Measurements from ENCODE around the gene SORCS1. TPM values are rescaled to one million over a fixed set of nuclear protein-coding genes. Genes with fewer than 3 reads are reported as not detected.

The SORCS1 gene
- total RNA-seq, 2 donors from 2014 or later, result not detected

DNA sequence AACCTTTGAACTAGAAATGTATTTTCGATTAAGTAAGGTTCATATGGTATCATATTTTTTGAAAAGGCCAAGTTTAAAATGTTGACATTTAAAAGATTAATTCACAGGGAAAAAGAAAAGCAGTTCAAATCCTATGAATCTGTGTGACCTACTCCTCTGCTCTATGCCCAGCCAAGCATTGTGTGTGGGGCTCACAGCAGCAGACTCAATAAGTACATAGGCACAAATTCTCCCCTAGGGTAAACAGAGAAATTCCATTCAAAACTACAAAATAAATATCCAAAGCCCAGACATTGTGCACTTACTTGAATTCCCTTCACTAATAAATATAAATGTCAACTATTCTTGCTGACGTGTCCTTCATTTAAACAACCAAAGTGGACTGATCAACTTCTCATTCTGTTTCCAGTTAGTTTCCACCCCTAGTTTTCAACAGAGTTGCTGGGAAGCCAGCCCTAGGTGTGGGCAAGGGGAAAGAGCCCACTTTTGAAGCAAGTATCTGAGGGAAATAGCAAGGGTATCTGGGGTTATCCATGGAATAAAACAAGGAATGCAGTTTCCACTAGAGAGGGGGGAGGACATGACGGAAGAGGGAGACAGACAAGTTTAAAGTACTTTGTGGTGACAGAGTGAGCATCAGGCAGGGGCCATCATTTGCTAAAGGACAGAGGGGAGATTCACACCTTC, 533.3 kb downstream of the SORCS1 start:
- Mint-ChIP-seq H3K36me3 (no peaks in the 10 kb centered on the region), H3K27ac (no peak overlapping the region), H3K9me3 (peaks cover 0 to 4% of the 10 kb centered on the region in 2 donors)
- no peak for DNase-seq (ENCODE audit: low spot score in 2 of 2)
- no peak for ATAC-seq

DNA sequence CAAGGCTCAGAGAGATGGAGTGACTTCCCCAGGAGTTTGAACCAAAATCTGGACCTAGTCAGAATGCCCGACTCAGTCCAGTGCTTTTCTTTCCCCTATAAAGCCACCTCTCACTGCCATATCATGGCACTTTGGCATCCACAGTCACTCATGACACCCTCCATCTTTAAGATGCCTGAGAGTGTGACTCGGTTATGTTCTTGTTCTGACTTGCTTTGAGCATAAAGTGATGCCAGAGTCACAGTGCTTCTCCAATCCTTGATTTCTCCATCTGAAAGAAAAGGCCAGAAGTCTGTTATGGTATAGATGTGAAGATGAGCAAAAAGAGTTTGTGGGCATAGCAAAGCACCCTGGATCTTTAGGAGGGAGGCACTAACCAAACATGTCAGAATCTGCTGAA, 538.1 kb downstream of the SORCS1 start:
- Mint-ChIP-seq H3K36me3 (no peaks in the 10 kb centered on the region), H3K9me3 (no peaks in the 10 kb centered on the region), H3K27ac (no peak overlapping the region)
- DNase-seq (ENCODE audit: low spot score in 2 of 2), result no peak
- ATAC-seq, result no peak

DNA sequence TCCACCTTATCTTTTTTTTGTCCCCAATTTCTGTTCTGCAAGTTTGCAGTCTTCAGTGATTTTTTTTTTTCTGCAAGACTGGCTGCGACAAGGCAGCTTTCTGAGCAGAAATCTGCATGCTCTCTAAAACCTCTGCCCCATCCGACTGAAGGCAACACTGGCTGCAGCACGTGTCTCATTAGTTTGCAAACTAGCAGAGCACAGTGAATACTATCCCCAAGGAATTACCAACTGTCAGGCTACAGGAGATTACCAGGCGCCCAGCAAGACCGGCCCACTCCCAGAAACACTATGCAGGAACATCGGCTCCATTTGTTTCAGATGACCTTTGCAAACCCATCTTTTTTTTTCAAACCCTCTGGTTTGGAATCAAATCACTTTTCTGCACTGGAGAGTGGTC, 538.8 kb downstream of the SORCS1 start:
- Mint-ChIP-seq H3K36me3 (no peaks in the 10 kb centered on the region), H3K27ac (no peak overlapping the region), H3K9me3 (no peaks in the 10 kb centered on the region)
- ATAC-seq (no peak), DNase-seq (ENCODE audit: low spot score in 2 of 2) (no peak)

DNA sequence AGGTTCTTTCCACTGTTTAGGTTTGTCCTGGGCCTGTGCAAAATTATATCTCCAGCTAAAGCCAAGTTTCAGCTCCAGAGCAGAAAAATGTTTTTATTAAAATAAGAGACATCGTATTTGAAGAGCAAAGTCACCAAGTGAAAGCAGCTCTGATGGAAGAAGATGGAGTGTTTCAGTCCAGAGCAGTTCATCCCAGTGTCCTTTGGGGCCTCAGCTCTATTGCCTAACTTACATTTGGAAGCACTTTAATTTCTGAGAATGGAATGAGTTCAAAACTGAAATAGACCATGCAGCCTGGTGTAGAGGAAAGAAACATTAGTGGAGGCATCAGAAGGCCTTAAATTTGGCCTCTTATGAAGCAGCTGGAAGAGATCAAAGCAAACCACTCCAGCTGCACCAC, 545.2 kb downstream of the SORCS1 start:
- no peak for ATAC-seq
- Mint-ChIP-seq H3K36me3 (no peaks in the 10 kb centered on the region), H3K27ac (no peak overlapping the region), H3K9me3 (peaks cover 0 to 8% of the 10 kb centered on the region in 2 donors)
- no peak for DNase-seq (ENCODE audit: low spot score in 2 of 2)

DNA sequence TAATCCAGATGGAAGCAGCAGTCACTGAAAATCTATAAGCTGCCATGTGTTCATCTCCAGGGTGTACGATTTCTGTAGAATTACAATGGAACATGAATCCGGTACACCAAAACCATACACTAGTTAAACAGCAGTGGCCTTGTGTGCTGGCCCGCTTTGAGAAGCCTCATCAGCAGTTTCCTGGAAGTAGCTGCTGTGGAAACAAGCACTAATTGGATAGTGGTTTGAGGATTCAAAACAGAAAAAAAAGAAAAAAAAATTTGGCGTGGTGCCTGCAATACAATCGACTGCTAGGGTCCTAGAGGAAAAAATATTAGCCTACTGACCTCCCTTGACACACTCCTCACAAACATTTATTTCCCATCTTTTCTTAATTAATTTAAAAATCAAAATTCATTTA, 545.9 kb downstream of the SORCS1 start:
- no peak for ATAC-seq
- Mint-ChIP-seq H3K36me3 (no peaks in the 10 kb centered on the region), H3K9me3 (peaks cover 0 to 8% of the 10 kb centered on the region in 2 donors), H3K27ac (no peak overlapping the region)
- no peak for DNase-seq (ENCODE audit: low spot score in 2 of 2)

DNA sequence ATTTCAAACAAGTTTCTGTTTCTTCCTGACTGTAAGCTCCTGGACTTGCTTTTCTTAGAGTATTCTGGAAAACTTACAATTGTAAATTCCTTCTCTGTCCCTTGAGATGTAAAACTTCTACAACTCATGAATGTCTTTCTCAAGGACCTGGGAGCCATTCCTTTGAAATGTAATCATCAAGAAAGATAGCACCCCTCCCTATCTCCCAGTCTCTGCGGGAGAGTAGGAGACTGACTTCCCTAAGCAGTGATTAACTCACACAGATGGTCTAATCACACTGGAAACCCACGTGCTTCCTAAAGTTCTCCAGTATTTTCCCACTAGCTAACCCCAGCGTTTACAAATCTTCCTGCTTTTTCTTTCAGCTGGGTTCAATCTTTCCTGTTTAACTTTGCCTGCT, 549.4 kb downstream of the SORCS1 start:
- H3K36me3 Mint-ChIP-seq, result no peaks in the 10 kb centered on the region
- no peak for DNase-seq (ENCODE audit: low spot score in 2 of 2)
- peaks cover 0 to 7% of the 10 kb centered on the region in 2 donors for H3K9me3 Mint-ChIP-seq
- H3K27ac Mint-ChIP-seq, result no peak overlapping the region
- ATAC-seq, result no peak

DNA sequence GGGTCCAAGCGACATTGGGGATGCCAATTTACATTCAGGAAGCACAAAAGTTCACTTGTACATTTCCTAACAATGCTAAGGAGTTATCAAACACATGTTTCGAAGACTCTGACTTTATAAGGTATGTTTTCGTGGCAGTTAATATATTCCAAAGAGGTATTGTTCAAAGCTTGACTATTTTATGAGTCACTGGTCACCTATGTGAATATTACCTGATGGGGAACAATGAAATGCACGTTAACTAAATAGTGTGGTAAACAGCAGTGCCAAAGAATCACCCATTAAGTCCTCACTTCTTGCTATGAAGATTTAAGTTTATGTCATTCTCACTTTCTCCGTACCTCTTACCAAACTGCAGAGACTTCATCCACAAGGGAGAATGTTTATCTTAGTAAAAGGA, 550.2 kb downstream of the SORCS1 start:
- DNase-seq (ENCODE audit: low spot score in 2 of 2) (no peak), ATAC-seq (no peak)
- H3K36me3 Mint-ChIP-seq, result no peaks in the 10 kb centered on the region
- H3K9me3 Mint-ChIP-seq, result peaks cover 0 to 4% of the 10 kb centered on the region in 2 donors
- no peak overlapping the region for H3K27ac Mint-ChIP-seq

DNA sequence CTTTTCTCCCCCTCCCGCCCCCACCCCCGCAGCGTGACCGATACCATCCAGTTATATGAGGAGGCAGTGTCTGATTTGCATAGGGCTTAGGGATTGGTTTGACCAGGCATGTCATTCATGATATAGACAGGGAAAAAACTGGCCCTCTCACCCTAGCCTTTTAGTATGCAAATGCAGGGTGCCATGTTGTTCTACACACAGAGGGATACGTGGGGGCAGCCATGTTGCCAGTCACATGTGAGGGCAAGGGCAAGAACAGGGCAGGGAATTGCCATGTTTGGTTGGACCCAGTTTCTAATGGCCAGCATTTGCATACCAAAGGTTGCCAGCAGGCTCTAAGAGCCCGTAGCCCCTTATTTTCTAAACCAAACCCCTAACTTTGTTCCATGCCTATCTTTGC, 552.1 kb downstream of the SORCS1 start:
- Mint-ChIP-seq H3K27ac (no peak overlapping the region), H3K36me3 (no peaks in the 10 kb centered on the region), H3K9me3 (peaks cover 4 to 8% of the 10 kb centered on the region in 2 donors)
- no peak for ATAC-seq
- no peak for DNase-seq (ENCODE audit: low spot score in 2 of 2)

DNA sequence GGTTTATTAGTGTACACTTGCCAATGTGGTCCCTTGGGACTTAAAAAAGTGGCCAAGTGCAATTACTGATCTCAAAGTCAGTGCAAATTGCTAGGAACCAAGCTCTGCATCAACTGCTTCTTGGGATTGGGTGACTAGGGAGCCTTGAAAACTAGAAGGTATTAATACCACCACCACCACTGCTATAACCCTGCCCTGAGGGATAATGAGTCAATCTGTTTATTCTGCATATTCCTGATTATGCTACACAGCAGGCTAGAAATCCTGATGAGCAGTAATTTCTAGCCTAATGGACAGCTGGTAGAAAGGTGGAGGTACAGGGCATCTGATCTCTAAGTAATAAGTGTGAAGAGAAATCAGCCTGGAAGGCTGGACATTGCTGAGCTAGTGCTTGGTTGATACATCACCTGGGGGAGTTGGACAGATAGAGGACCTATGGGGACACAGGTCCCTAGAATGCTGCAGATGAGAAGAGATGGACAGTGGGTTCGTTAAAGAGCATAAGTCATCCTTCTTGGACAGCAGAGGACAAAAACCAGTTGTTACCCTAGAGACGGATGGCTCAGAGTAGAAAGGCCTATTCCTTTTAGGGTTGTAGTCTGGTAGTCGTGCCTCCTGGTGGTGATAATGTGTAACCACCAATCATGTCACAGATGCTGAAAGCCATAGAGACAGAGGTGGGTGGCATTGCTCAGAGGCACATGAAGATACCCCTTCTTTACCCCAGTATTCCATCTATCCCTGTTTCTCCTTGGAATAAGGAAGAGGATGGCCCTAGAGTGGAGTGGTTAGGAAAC, 554.8 kb downstream of the SORCS1 start:
- no peak for DNase-seq (ENCODE audit: low spot score in 2 of 2)
- Mint-ChIP-seq H3K27ac (no peak overlapping the region), H3K36me3 (no peaks in the 10 kb centered on the region), H3K9me3 (peaks cover 6 to 8% of the 10 kb centered on the region in 2 donors)
- ATAC-seq, result no peak

DNA sequence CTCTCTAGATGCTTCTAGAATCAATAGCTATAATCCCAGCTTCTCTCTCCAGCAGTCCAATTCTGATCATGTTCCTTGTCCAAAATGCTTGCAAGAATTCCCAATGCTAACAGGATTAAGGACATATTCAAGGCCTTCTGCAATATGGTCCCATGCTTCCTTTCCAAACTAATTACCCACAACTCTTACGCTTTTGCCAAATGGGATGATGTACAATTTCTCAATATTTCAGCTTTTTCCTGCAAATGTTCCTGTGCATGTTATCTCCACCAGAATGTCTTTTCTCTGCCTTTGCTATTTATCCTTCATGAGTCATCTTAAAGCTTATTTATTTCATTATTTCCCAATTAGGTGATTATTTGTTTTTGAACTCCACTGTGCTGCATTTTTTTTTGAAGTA, 556.4 kb downstream of the SORCS1 start:
- no peak for DNase-seq (ENCODE audit: low spot score in 2 of 2)
- Mint-ChIP-seq H3K9me3 (peaks cover 9% of the 10 kb centered on the region in 2 donors), H3K27ac (no peak overlapping the region), H3K36me3 (no peaks in the 10 kb centered on the region)
- no peak for ATAC-seq

DNA sequence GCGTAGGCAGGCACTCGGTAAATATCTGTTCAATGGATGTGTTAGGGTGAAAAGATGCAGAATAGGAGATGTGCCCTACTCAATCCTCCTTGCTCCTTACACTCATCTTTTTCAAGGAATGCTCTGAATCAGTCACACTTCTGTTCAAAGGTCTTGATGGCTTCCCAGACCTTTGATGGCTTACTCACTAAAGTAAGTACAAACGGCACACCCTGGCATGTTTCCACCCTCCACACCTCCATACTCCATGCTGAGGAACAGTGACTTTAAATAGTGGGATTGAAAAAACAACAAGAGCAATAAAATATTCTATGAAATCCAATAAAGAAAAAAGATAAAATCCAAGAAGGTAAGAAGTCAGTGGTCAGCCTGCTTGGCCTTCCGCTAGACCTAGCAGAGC, 569.2 kb downstream of the SORCS1 start:
- ATAC-seq (no peak), DNase-seq (ENCODE audit: low spot score in 2 of 2) (no peak)
- H3K36me3 Mint-ChIP-seq, result no peaks in the 10 kb centered on the region
- peaks cover 0 to 5% of the 10 kb centered on the region in 2 donors for H3K9me3 Mint-ChIP-seq
- no peak overlapping the region for H3K27ac Mint-ChIP-seq

DNA sequence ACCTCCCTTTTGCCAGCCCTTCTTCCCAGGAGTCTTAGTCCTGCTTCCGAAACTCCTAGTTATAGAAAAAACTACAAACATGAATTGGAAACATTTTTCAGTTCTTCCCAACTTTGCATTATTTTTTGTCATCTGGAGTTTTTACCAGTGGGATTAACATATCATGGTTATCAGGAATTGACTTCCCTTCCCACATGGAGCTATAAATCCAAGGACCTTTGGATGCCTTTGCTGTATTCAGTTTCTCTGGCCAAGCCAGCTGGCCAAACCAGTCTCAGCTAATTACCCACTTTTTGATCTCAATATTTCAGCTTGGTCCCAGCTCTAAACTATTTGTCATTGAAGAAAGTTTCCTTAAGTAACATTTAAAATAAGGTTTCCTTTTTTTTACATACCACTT, 570.6 kb downstream of the SORCS1 start:
- ATAC-seq, result no peak
- DNase-seq (ENCODE audit: low spot score in 2 of 2), result no peak
- Mint-ChIP-seq H3K27ac (no peak overlapping the region), H3K36me3 (no peaks in the 10 kb centered on the region), H3K9me3 (peaks cover 5% of the 10 kb centered on the region in 2 donors)

DNA sequence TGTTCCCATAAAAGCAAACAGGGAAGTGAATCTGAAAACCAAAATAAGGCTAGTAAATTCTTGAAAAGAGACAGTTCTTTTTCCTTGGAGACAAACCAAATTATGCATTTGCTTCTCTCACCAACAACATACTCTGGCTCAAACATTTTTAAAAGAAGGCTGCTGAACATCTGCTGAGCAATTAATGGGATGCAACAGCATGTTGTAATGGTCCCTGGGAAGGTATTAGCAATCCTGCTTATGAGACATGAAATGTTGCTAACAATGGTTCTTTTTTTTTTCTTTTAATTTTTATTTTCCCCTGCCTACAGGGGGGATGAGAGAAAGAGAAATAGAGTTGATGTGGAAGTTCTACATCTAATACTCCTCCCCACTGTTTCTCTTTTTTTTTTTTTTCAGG, 572.1 kb downstream of the SORCS1 start:
- ATAC-seq, result no peak
- DNase-seq (ENCODE audit: low spot score in 2 of 2), result no peak
- H3K27ac Mint-ChIP-seq, result no peak overlapping the region
- H3K36me3 Mint-ChIP-seq, result no peaks in the 10 kb centered on the region
- peaks cover 5% of the 10 kb centered on the region in 2 donors for H3K9me3 Mint-ChIP-seq

DNA sequence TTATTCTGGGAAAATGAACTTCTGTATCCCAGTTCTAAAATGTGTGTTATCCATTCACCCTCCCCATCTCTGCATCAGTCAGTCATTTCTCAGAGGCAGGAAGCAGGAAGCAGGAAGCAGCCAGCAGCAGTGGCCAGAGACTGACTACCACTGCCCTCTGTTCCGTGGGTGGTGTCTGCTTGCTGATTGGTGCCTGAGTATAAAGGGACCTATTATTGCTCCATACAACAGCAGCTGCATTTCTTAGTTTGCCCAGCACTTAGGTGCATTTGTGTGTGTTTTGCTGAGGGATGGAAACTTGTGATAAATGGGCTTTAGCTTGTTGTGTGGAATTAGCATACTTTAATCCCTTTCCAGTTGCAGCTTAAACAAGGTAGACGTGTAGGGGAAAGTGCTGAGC, 582.2 kb downstream of the SORCS1 start:
- DNase-seq (ENCODE audit: low spot score in 2 of 2) (no peak), ATAC-seq (no peak)
- H3K9me3 Mint-ChIP-seq, result peaks cover 4 to 7% of the 10 kb centered on the region in 2 donors
- H3K36me3 Mint-ChIP-seq, result no peaks in the 10 kb centered on the region
- H3K27ac Mint-ChIP-seq, result no peak overlapping the region

DNA sequence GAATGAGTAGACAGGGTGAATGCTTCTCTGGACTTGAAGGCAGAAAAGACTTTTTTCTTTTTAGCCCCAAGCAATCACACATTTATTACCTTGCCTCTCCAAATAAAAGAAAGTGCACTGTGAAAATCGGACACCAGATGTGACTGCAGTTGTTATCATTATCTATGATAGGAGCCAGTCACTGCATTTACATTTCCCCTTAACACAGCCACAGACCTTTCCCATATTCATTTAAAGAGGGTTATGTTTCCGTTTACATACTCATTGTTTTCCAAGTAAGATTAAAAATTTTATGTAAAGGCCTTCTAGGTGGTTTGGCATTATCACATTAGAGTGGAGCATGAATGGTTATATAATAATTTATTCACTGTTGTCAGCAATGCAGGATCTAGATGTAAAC, 586.8 kb downstream of the SORCS1 start:
- H3K9me3 Mint-ChIP-seq, result peaks cover 7 to 12% of the 10 kb centered on the region in 2 donors
- no peak for ATAC-seq
- DNase-seq (ENCODE audit: low spot score in 2 of 2), result no peak
- H3K36me3 Mint-ChIP-seq, result peaks cover 0 to 6% of the 10 kb centered on the region in 2 donors
- H3K27ac Mint-ChIP-seq, result no peak overlapping the region

DNA sequence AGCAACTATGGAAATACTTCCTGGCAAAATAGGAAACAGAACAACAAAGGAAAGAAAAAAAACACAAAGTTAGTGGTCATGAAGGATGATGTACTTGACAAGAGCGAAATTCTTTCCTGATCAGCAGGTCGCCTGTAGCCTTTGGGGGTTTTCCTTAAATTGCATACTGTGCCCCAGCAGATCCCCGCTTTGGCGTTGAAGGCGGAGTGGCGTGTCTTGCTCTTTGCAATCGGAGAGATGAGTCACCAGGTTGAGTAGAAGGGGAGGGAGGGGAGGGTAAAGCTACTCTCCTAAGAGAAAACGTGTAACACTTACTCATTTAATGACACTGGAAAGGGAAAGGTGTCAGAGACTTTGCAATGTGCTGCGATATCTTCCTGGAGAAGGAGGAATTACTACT, 587.2 kb downstream of the SORCS1 start:
- no peak for DNase-seq (ENCODE audit: low spot score in 2 of 2)
- Mint-ChIP-seq H3K36me3 (peaks cover 0 to 6% of the 10 kb centered on the region in 2 donors), H3K9me3 (peaks cover 7 to 12% of the 10 kb centered on the region in 2 donors), H3K27ac (no peak overlapping the region)
- ATAC-seq, result no peak

DNA sequence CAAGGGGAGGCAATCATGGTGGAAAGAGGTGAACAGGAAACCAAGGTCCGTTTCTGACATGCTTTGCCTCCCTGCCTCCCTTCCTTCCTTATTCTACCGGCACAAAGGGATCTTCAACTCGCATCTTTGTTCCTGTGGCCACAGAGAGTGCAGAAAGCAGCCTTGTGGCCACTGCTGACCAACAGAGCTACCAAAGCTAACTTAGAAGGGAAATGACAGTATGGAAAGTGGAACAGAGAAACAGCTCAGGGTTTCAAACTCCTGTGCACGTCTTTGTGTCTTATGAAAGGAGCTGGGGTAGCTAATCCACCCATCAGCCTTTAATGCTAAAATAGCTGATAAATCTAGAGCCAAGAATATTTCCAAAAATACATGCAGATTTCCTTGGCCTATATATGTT, 588.0 kb downstream of the SORCS1 start:
- DNase-seq (ENCODE audit: low spot score in 2 of 2) (no peak), ATAC-seq (no peak)
- Mint-ChIP-seq H3K9me3 (peaks cover 7 to 8% of the 10 kb centered on the region in 2 donors), H3K27ac (no peak overlapping the region), H3K36me3 (peaks cover 0 to 6% of the 10 kb centered on the region in 2 donors)

DNA sequence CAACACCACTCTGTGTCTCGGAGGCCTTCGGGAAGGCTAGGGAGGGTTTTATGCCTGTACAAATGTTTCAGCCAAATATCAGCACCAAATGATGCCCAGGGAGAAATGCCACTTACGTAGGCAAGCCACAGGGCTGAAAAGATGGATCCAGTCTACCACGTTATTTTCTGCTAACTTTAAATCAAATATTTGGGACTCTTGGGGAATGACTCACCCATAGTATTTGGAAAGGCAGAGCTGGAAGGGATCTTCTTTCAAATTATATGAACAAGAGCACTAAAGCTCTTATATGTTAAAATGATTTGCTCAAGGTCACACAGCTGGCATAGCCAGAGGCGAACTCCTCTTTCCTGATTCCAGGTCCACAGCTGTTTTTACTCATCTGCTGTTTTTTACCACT, 591.4 kb downstream of the SORCS1 start:
- Mint-ChIP-seq H3K9me3 (peaks cover 7 to 8% of the 10 kb centered on the region in 2 donors), H3K36me3 (peaks cover 0 to 6% of the 10 kb centered on the region in 2 donors), H3K27ac (no peak overlapping the region)
- no peak for ATAC-seq
- DNase-seq (ENCODE audit: low spot score in 2 of 2), result no peak

Measured in activated naive CD4-positive, alpha-beta T cell treated with anti-CD3 and anti-CD28 coated beads, Interleukin-2, amount 50 U/mL, for 72 hours (primary cell).